ENCODE results near the gene ITIH5.

DNA sequence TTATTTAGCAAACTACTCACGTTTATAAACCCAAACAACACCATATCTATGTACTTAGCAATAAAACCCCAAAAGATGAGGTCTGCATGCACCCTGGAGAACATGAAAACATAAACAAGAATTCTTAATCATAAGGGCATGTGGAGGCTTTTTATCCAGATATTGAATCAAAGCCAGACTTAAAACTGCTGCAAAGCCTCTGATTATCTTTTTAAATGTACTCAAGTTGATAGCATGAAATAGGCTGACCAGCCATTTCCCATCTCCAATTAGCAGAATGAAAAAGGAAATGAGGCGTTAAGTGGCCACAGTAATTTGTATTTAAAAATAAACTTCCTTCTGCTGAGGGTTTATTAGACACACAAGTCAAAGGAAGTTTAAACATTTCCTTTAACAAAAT is 48.3 kb downstream of the ITIH5 start:
- TF ChIP-seq, protein P1, sequence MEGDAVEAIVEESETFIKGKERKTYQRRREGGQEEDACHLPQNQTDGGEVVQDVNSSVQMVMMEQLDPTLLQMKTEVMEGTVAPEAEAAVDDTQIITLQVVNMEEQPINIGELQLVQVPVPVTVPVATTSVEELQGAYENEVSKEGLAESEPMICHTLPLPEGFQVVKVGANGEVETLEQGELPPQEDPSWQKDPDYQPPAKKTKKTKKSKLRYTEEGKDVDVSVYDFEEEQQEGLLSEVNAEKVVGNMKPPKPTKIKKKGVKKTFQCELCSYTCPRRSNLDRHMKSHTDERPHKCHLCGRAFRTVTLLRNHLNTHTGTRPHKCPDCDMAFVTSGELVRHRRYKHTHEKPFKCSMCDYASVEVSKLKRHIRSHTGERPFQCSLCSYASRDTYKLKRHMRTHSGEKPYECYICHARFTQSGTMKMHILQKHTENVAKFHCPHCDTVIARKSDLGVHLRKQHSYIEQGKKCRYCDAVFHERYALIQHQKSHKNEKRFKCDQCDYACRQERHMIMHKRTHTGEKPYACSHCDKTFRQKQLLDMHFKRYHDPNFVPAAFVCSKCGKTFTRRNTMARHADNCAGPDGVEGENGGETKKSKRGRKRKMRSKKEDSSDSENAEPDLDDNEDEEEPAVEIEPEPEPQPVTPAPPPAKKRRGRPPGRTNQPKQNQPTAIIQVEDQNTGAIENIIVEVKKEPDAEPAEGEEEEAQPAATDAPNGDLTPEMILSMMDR (IDR thresholded peaks at IDR 0.05) = no peak
- no peak for TF ChIP-seq ZFX (IDR thresholded peaks at IDR 0.05; ENCODE audit: borderline replicate concordance)

Measured in 22Rv1 (cell line).